ENCODE measurements around the gene PRKAR1B. TPM values are rescaled to one million over a fixed set of nuclear protein-coding genes. Genes with fewer than 3 reads are reported as not detected.

The PRKAR1B gene
- total RNA-seq, 2 donors from 2014 or later, result 33.5 to 43.2 TPM

GRCh38 chr7:569996-570800 is 156.9 kb downstream of the PRKAR1B start:
- no peak overlapping the region for H3K27ac Mint-ChIP-seq
- no peaks in the 10 kb centered on the region for H3K4me1 Mint-ChIP-seq
- DNase-seq, result no peak
- no peak overlapping the region for H3K4me3 Mint-ChIP-seq
- WGBS, 2 experiments (ENCODE audit: insufficient coverage in 1 of 2, insufficient read length in 1 of 2), result 94 to 98% methylated on average over 20 to 40 of the region's 40 CpGs
- no peaks in the 10 kb centered on the region for H3K9me3 ChIP-seq (ENCODE audit: control insufficient read depth, low read length)
- peaks cover 5% of the 10 kb centered on the region for H3K36me3 Mint-ChIP-seq (ENCODE audit: low read depth)
- no peaks in the 10 kb centered on the region for H3K9me3 Mint-ChIP-seq
- H3K27ac ChIP-seq (ENCODE audit: low read depth, low read length), result no peak overlapping the region
- H3K27me3 ChIP-seq (ENCODE audit: control insufficient read depth, insufficient read depth, low read length, poor library complexity, severe bottlenecking), result no peaks in the 10 kb centered on the region
- H3K36me3 ChIP-seq (ENCODE audit: control insufficient read depth, insufficient read depth, low read length), result no peaks in the 10 kb centered on the region
- no peaks in the 10 kb centered on the region for H3K27me3 Mint-ChIP-seq (ENCODE audit: insufficient read depth)
- H3K4me1 ChIP-seq (ENCODE audit: control insufficient read depth, insufficient read depth, low read length), result no peaks in the 10 kb centered on the region
- no peak for TF ChIP-seq CTCF (conservative IDR thresholded peaks at IDR 0.05)
- H3K4me3 ChIP-seq (ENCODE audit: low read length), result no peak overlapping the region
- no peak overlapping the region for H3K9ac ChIP-seq (ENCODE audit: extremely low read depth, low read length, poor library complexity, severe bottlenecking)

- Histone ChIP-seq H3K27me3 (ENCODE audit: control insufficient read depth, insufficient read depth, low read length, poor library complexity, severe bottlenecking) (no peaks in the 10 kb centered on the region), H3K9ac (ENCODE audit: extremely low read depth, low read length, poor library complexity, severe bottlenecking) (no peak overlapping the region), H3K27ac (ENCODE audit: low read depth, low read length) (no peak overlapping the region), H3K36me3 (ENCODE audit: control insufficient read depth, insufficient read depth, low read length) (no peaks in the 10 kb centered on the region), H3K4me1 (ENCODE audit: control insufficient read depth, insufficient read depth, low read length) (no peaks in the 10 kb centered on the region), H3K9me3 (ENCODE audit: control insufficient read depth, low read length) (no peaks in the 10 kb centered on the region), H3K4me3 (ENCODE audit: low read length) (no peak overlapping the region)
- Mint-ChIP-seq H3K4me3 (no peak overlapping the region), H3K36me3 (ENCODE audit: low read depth) (no peaks in the 10 kb centered on the region), H3K9me3 (no peaks in the 10 kb centered on the region), H3K4me1 (no peaks in the 10 kb centered on the region), H3K27ac (no peak overlapping the region), H3K27me3 (ENCODE audit: insufficient read depth) (no peaks in the 10 kb centered on the region)
- no peak for TF ChIP-seq CTCF (conservative IDR thresholded peaks at IDR 0.05)
- DNase-seq, result no peak
- WGBS, 2 experiments (ENCODE audit: insufficient coverage in 1 of 2, insufficient read length in 1 of 2), result 93 to 96% methylated on average over 30 of the region's 30 CpGs
Observed at GRCh38 chr7:569071-569855, 157.8 kb downstream of the PRKAR1B start.

- Histone ChIP-seq H3K4me1 (ENCODE audit: control insufficient read depth, insufficient read depth, low read length) (no peaks in the 10 kb centered on the region), H3K9ac (ENCODE audit: extremely low read depth, low read length, poor library complexity, severe bottlenecking) (no peak overlapping the region), H3K9me3 (ENCODE audit: control insufficient read depth, low read length) (no peaks in the 10 kb centered on the region), H3K4me3 (ENCODE audit: low read length) (no peak overlapping the region), H3K36me3 (ENCODE audit: control insufficient read depth, insufficient read depth, low read length) (no peaks in the 10 kb centered on the region), H3K27me3 (ENCODE audit: control insufficient read depth, insufficient read depth, low read length, poor library complexity, severe bottlenecking) (no peaks in the 10 kb centered on the region), H3K27ac (ENCODE audit: low read depth, low read length) (no peak overlapping the region)
- no peaks in the 10 kb centered on the region for H3K9me3 Mint-ChIP-seq
- TF ChIP-seq CTCF (conservative IDR thresholded peaks at IDR 0.05), result no peak
- no peak overlapping the region for H3K4me3 Mint-ChIP-seq
- H3K27ac Mint-ChIP-seq, result peak overlapping the region; percentile 26
- H3K27me3 Mint-ChIP-seq (ENCODE audit: insufficient read depth), result no peaks in the 10 kb centered on the region
- no peaks in the 10 kb centered on the region for H3K36me3 Mint-ChIP-seq (ENCODE audit: low read depth)
- H3K4me1 Mint-ChIP-seq, result no peaks in the 10 kb centered on the region
- WGBS, 2 experiments (ENCODE audit: insufficient coverage in 1 of 2, insufficient read length in 1 of 2), result 94 to 97% methylated on average over 10 to 33 of the region's 33 CpGs
- DNase-seq, result no peak
Observed at GRCh38 chr7:568031-568951, 158.8 kb downstream of the PRKAR1B start.

All from endodermal cell (in vitro differentiated cells).